Measurements from ENCODE around the gene SEMA3C.

The SEMA3C gene

DNA sequence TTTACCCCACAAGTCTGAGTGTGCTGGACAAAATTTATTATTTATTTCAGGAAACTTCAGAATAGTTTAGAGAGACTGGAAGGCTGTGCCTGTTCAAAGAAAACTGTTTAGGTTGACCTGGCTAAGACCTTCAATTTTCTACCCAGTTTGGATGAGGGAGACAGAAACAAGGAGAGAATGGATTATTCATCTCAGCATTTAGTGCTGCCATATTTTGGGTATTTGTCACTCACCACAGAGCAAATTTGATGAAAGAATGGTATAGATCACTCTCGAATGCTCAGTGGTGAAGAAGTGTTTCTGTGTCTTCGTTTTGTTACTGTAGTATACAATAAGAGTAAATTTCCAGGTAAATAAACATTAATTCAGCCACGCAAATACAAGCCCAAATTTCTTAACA, 71.8 kb downstream of the SEMA3C start:
- TF ChIP-seq RAD21 (IDR thresholded peaks at IDR 0.05; ENCODE audit: low read depth), result no peak
- no peak for TF ChIP-seq TCF12 (IDR thresholded peaks at IDR 0.05; ENCODE audit: low read depth)
- TF ChIP-seq CEBPB (IDR thresholded peaks at IDR 0.05), result no peak
- TF ChIP-seq CREB1 (IDR thresholded peaks at IDR 0.05; ENCODE audit: low read depth), result no peak
- no peak for TF ChIP-seq NFIC (IDR thresholded peaks at IDR 0.05)
- TF ChIP-seq EP300 (IDR thresholded peaks at IDR 0.05; ENCODE audit: borderline replicate concordance), result no peak
- TF ChIP-seq FOXM1 (IDR thresholded peaks at IDR 0.05; ENCODE audit: borderline replicate concordance, low read depth), result no peak
- TF ChIP-seq, protein P1, sequence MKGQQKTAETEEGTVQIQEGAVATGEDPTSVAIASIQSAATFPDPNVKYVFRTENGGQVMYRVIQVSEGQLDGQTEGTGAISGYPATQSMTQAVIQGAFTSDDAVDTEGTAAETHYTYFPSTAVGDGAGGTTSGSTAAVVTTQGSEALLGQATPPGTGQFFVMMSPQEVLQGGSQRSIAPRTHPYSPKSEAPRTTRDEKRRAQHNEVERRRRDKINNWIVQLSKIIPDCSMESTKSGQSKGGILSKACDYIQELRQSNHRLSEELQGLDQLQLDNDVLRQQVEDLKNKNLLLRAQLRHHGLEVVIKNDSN (IDR thresholded peaks at IDR 0.05), result no peak
- no peak for TF ChIP-seq ZBTB7A (IDR thresholded peaks at IDR 0.05; ENCODE audit: low read depth)

DNA sequence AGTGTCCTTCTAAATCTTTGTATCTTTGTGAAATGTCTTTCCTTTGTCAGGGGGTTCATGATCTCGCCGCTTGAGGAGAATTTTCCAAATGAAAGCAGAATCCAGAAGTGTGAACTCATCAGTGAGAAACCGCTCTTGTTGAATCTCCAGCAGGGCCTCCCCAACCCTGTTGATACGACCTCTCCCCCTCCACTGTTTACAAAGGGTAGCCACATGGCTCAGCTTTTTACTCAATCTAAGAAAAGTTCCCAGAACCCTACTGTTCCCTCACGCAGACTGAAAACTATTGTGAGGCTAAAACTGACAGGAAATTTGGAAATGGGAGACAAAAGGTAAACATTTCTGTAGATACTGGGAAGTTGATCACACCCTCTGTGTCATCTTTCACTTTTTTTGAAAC, 73.9 kb downstream of the SEMA3C start:
- TF ChIP-seq YY1 (IDR thresholded peaks at IDR 0.05; ENCODE audit: low read depth) (no peak), RAD21 (IDR thresholded peaks at IDR 0.05; ENCODE audit: low read depth) (no peak), NFIC (IDR thresholded peaks at IDR 0.05) (no peak), EP300 (IDR thresholded peaks at IDR 0.05; ENCODE audit: borderline replicate concordance) (no peak), ZBTB7A (IDR thresholded peaks at IDR 0.05; ENCODE audit: low read depth) (no peak), FOXM1 (IDR thresholded peaks at IDR 0.05; ENCODE audit: borderline replicate concordance, low read depth) (no peak), TAF1 (IDR thresholded peaks at IDR 0.05; ENCODE audit: low read depth) (no peak), TCF12 (IDR thresholded peaks at IDR 0.05; ENCODE audit: low read depth) (no peak), CEBPB (IDR thresholded peaks at IDR 0.05) (no peak)
- TF ChIP-seq, protein P1 (IDR thresholded peaks at IDR 0.05), result no peak

DNA sequence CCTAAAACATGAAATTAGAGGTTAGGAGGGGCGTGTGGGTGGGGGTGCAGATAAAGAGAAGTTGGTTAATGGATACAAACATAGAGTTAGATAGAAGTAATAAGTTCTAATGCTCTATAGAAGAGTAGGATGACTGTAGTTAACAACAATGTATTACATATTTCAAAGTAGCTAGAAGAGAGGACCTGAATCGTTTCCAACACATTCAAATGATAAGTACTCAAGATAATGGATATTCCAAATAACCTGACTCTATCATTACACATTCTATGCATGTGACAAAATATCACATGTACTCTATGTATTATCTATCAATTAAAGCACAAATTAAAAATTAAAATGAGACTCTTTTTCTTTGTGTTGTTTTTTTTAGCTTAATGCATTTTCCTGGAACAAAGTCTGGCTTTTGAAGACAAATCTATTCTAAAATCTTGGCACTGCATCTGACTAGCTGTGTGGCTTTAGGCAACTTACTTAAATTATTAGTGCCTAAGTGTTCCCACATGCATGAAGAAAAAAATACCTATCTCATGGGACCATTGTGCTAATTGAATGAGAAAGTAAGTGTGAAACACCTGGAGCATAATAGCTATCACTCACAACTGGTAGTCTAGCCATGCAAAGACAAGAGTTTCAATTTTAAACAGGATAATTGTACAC, 75.7 kb downstream of the SEMA3C start:
- TF ChIP-seq, protein P2, sequence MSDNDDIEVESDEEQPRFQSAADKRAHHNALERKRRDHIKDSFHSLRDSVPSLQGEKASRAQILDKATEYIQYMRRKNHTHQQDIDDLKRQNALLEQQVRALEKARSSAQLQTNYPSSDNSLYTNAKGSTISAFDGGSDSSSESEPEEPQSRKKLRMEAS (IDR thresholded peaks at IDR 0.05), result no peak
- TF ChIP-seq ZBTB7A (IDR thresholded peaks at IDR 0.05; ENCODE audit: low read depth), result no peak
- TF ChIP-seq TCF12 (IDR thresholded peaks at IDR 0.05; ENCODE audit: low read depth), result no peak
- no peak for TF ChIP-seq EP300 (IDR thresholded peaks at IDR 0.05; ENCODE audit: borderline replicate concordance)
- TF ChIP-seq EGR1 (IDR thresholded peaks at IDR 0.05), result no peak
- no peak for TF ChIP-seq NFIC (IDR thresholded peaks at IDR 0.05)
- TF ChIP-seq, protein P1 (IDR thresholded peaks at IDR 0.05), result no peak
- no peak for TF ChIP-seq CREB1 (IDR thresholded peaks at IDR 0.05; ENCODE audit: low read depth)
- TF ChIP-seq TAF1 (IDR thresholded peaks at IDR 0.05; ENCODE audit: low read depth), result no peak

DNA sequence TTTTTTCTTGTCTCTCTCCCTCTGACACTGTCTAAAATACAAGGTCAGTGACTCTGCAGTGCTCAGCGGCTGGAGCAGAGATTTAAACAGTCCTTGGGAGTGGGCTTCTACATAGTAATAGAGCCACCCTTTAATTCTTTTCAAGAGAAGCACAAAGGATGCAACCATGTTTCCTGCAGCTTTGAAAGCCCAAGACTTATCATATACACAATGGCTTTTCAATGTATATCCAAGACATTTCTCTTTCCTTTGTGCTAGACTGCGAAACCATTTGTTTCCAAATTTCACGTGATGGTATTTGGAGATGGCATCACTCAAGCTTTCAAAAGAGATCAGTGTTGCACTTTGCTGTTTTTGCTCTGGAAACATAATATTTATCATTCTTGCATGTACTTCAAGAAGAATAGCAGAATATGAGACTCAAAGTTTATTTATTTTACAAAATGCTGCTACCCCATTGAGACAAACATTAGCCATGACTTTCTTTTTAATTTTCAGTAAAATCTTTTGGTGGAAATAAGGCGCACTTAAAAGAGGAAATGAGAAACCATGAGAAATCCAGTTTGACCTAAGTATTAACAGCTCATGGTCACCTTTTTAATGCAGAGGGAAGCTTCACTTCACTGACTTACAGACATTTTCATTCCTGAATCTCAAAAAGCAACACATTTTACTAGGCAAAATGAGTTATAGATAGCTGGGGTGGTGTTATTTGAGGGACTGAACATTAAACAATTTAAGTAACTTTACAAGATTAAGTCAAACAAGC, 76.6 kb downstream of the SEMA3C start:
- TF ChIP-seq EP300 (IDR thresholded peaks at IDR 0.05; ENCODE audit: borderline replicate concordance) (no peak), FOXM1 (IDR thresholded peaks at IDR 0.05; ENCODE audit: borderline replicate concordance, low read depth) (no peak), RAD21 (IDR thresholded peaks at IDR 0.05; ENCODE audit: low read depth) (no peak), ZBTB7A (IDR thresholded peaks at IDR 0.05; ENCODE audit: low read depth) (no peak), CREB1 (IDR thresholded peaks at IDR 0.05; ENCODE audit: low read depth) (no peak), EGR1 (IDR thresholded peaks at IDR 0.05) (no peak), NFIC (IDR thresholded peaks at IDR 0.05) (no peak), CEBPB (IDR thresholded peaks at IDR 0.05) (no peak), TEAD4 (IDR thresholded peaks at IDR 0.05) (no peak), YY1 (IDR thresholded peaks at IDR 0.05; ENCODE audit: low read depth) (no peak), TCF12 (IDR thresholded peaks at IDR 0.05; ENCODE audit: low read depth) (no peak), TAF1 (IDR thresholded peaks at IDR 0.05; ENCODE audit: low read depth) (no peak)
- TF ChIP-seq, protein P3, sequence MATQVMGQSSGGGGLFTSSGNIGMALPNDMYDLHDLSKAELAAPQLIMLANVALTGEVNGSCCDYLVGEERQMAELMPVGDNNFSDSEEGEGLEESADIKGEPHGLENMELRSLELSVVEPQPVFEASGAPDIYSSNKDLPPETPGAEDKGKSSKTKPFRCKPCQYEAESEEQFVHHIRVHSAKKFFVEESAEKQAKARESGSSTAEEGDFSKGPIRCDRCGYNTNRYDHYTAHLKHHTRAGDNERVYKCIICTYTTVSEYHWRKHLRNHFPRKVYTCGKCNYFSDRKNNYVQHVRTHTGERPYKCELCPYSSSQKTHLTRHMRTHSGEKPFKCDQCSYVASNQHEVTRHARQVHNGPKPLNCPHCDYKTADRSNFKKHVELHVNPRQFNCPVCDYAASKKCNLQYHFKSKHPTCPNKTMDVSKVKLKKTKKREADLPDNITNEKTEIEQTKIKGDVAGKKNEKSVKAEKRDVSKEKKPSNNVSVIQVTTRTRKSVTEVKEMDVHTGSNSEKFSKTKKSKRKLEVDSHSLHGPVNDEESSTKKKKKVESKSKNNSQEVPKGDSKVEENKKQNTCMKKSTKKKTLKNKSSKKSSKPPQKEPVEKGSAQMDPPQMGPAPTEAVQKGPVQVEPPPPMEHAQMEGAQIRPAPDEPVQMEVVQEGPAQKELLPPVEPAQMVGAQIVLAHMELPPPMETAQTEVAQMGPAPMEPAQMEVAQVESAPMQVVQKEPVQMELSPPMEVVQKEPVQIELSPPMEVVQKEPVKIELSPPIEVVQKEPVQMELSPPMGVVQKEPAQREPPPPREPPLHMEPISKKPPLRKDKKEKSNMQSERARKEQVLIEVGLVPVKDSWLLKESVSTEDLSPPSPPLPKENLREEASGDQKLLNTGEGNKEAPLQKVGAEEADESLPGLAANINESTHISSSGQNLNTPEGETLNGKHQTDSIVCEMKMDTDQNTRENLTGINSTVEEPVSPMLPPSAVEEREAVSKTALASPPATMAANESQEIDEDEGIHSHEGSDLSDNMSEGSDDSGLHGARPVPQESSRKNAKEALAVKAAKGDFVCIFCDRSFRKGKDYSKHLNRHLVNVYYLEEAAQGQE (IDR thresholded peaks at IDR 0.05; ENCODE audit: low read depth), result no peak
- TF ChIP-seq, protein P1 (IDR thresholded peaks at IDR 0.05), result no peak
- TF ChIP-seq, protein P2 (IDR thresholded peaks at IDR 0.05), result no peak

DNA sequence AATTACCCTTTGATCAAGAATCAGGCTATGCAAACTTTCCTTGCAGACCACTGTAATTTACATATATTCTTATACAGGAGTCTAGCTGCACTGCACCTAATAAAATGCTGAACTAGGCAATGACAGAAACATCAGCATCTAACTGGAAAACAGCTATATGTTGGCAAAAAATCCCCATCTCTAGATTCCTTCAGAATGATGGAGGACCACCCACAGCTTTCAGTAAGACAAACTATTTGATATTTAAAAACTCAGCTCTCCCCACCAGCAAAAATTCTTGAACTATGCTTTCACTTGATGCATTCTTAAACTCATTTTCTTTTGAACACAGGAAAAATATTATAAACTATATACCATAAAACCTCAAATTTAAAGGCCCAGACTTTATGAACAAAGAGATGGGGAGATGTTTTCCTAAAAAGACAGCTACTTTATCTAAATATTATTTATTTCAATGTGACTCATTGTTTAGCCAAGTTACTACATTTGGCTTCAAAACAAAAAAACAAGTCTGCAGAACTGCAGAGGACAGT, 77.4 kb downstream of the SEMA3C start:
- TF ChIP-seq FOXM1 (IDR thresholded peaks at IDR 0.05; ENCODE audit: borderline replicate concordance, low read depth) (no peak), RAD21 (IDR thresholded peaks at IDR 0.05; ENCODE audit: low read depth) (no peak), CREB1 (IDR thresholded peaks at IDR 0.05; ENCODE audit: low read depth) (no peak), ZBTB7A (IDR thresholded peaks at IDR 0.05; ENCODE audit: low read depth) (no peak), EGR1 (IDR thresholded peaks at IDR 0.05) (no peak), TCF12 (IDR thresholded peaks at IDR 0.05; ENCODE audit: low read depth) (no peak), TAF1 (IDR thresholded peaks at IDR 0.05; ENCODE audit: low read depth) (no peak), CEBPB (IDR thresholded peaks at IDR 0.05) (no peak), NFIC (IDR thresholded peaks at IDR 0.05) (no peak), TEAD4 (IDR thresholded peaks at IDR 0.05) (no peak), YY1 (IDR thresholded peaks at IDR 0.05; ENCODE audit: low read depth) (no peak)
- TF ChIP-seq, protein P3 (IDR thresholded peaks at IDR 0.05; ENCODE audit: low read depth), result no peak
- TF ChIP-seq, protein P2 (IDR thresholded peaks at IDR 0.05), result no peak
- TF ChIP-seq, protein P1 (IDR thresholded peaks at IDR 0.05), result no peak

All from Ishikawa (cell line).